HEK293 (cell line): ENCODE data around the gene CD2AP.

Experiments used
- KLF1 ChIP-seq: fragments of 450-650 bp; formaldehyde crosslinking; IDR thresholded peaks from 2 replicates; pipeline ENCODE4 v1.5.1; 2016; ENCODE audit warnings: missing biosample characterization, missing genetic modification characterization
- KLF8 ChIP-seq: fragments of 450-650 bp; formaldehyde crosslinking; IDR thresholded peaks from 2 replicates; pipeline ENCODE4 v1.5.1; 2016; ENCODE audit warnings: missing biosample characterization, missing genetic modification characterization
- SCRT1 ChIP-seq: fragments of 450-650 bp; formaldehyde crosslinking; IDR thresholded peaks from 2 replicates; pipeline ENCODE4 v1.5.1; 2016; ENCODE audit warnings: missing biosample characterization, missing genetic modification characterization, borderline replicate concordance
- SCRT2 ChIP-seq: fragments of 450-650 bp; formaldehyde crosslinking; IDR thresholded peaks from 2 replicates; pipeline ENCODE4 v1.5.1; 2016; ENCODE audit warnings: missing biosample characterization, missing genetic modification characterization
- SP2 ChIP-seq: fragments of 450-650 bp; formaldehyde crosslinking; IDR thresholded peaks from 2 replicates; pipeline ENCODE4 v1.5.1; 2016; ENCODE audit warnings: missing biosample characterization, missing genetic modification characterization
- YY1 ChIP-seq: fragments of 450-650 bp; formaldehyde crosslinking; IDR thresholded peaks from 2 replicates; pipeline ENCODE4 v1.5.1; 2018; ENCODE audit warnings: missing biosample characterization, missing genetic modification characterization
- YY2 ChIP-seq: fragments of 450-650 bp; formaldehyde crosslinking; IDR thresholded peaks from 2 replicates; pipeline ENCODE4 v1.5.1; 2016; ENCODE audit warnings: missing biosample characterization, missing genetic modification characterization
- ZBTB20 ChIP-seq: fragments of 450-650 bp; formaldehyde crosslinking; IDR thresholded peaks from 2 replicates; pipeline ENCODE4 v1.5.1; 2016; ENCODE audit warnings: missing biosample characterization, missing genetic modification characterization
- ZBTB21 ChIP-seq: fragments of 450-650 bp; formaldehyde crosslinking; IDR thresholded peaks from 2 replicates; pipeline ENCODE4 v1.5.1; 2017; ENCODE audit warnings: missing biosample characterization, missing genetic modification characterization
- ZBTB7A ChIP-seq: fragments of 450-650 bp; formaldehyde crosslinking; IDR thresholded peaks from 2 replicates; pipeline ENCODE4 v1.5.1; 2016; ENCODE audit warnings: low read depth, missing biosample characterization, missing genetic modification characterization
- ZFHX2 ChIP-seq: fragments of 450-650 bp; formaldehyde crosslinking; conservative IDR thresholded peaks from 2 replicates; pipeline ENCODE4 v1.5.1; 2016; ENCODE audit warnings: missing biosample characterization, missing genetic modification characterization
- ZFP41 ChIP-seq: fragments of 450-650 bp; formaldehyde crosslinking; IDR thresholded peaks from 2 replicates; pipeline ENCODE4 v1.5.1; 2016; ENCODE audit warnings: missing biosample characterization, missing genetic modification characterization, borderline replicate concordance
- ZNF140 ChIP-seq: fragments of 450-650 bp; formaldehyde crosslinking; IDR thresholded peaks from 2 replicates; pipeline ENCODE4 v1.5.1; 2016; ENCODE audit warnings: missing biosample characterization, missing genetic modification characterization
- ZNF174 ChIP-seq: fragments of 450-650 bp; formaldehyde crosslinking; IDR thresholded peaks from 2 replicates; pipeline ENCODE4 v1.5.0; 2017; ENCODE audit warnings: missing biosample characterization, mild to moderate bottlenecking, missing genetic modification characterization
- ZNF311 ChIP-seq: fragments of 450-650 bp; formaldehyde crosslinking; IDR thresholded peaks from 2 replicates; pipeline ENCODE4 v1.5.1; 2017; ENCODE audit warnings: missing biosample characterization, missing genetic modification characterization, borderline replicate concordance
- ZNF354C ChIP-seq: fragments of 450-650 bp; formaldehyde crosslinking; IDR thresholded peaks from 2 replicates; pipeline ENCODE4 v1.5.1; 2016; ENCODE audit warnings: missing biosample characterization, missing genetic modification characterization, low read depth, borderline replicate concordance
- ZNF416 ChIP-seq: fragments of 450-650 bp; formaldehyde crosslinking; IDR thresholded peaks from 2 replicates; pipeline ENCODE4 v1.5.1; 2016; ENCODE audit warnings: missing biosample characterization, missing genetic modification characterization
- ZNF423 ChIP-seq: fragments of 450-650 bp; formaldehyde crosslinking; IDR thresholded peaks from 2 replicates; pipeline ENCODE4 v1.5.1; 2016; ENCODE audit warnings: missing biosample characterization, missing genetic modification characterization
- ZNF433 ChIP-seq: fragments of 450-650 bp; formaldehyde crosslinking; IDR thresholded peaks from 2 replicates; pipeline ENCODE4 v1.5.1; 2016; ENCODE audit warnings: missing biosample characterization, missing genetic modification characterization, low read depth
- ZNF514 ChIP-seq: fragments of 450-650 bp; formaldehyde crosslinking; IDR thresholded peaks from 2 replicates; pipeline ENCODE4 v1.5.1; 2016; ENCODE audit warnings: missing biosample characterization, missing genetic modification characterization
- ZNF585B ChIP-seq: fragments of 450-650 bp; formaldehyde crosslinking; IDR thresholded peaks from 2 replicates; pipeline ENCODE4 v1.5.1; 2016; ENCODE audit warnings: missing biosample characterization, missing genetic modification characterization
- ZNF610 ChIP-seq: fragments of 450-650 bp; formaldehyde crosslinking; IDR thresholded peaks from 2 replicates; pipeline ENCODE4 v1.5.1; 2016; ENCODE audit warnings: missing biosample characterization, missing genetic modification characterization, borderline replicate concordance
- ZNF624 ChIP-seq: fragments of 450-650 bp; formaldehyde crosslinking; IDR thresholded peaks from 2 replicates; pipeline ENCODE4 v1.5.1; 2017; ENCODE audit warnings: missing biosample characterization, missing genetic modification characterization
- ZNF654 ChIP-seq: fragments of 450-650 bp; formaldehyde crosslinking; IDR thresholded peaks from 2 replicates; pipeline ENCODE4 v1.5.1; 2016; ENCODE audit warnings: low read depth, missing biosample characterization, missing genetic modification characterization
- ZNF701 ChIP-seq: fragments of 450-650 bp; formaldehyde crosslinking; IDR thresholded peaks from 2 replicates; pipeline ENCODE4 v1.5.1; 2016; ENCODE audit warnings: missing biosample characterization, missing genetic modification characterization
- ZNF792 ChIP-seq: fragments of 450-650 bp; formaldehyde crosslinking; IDR thresholded peaks from 2 replicates; pipeline ENCODE4 v1.5.1; 2016; ENCODE audit warnings: missing biosample characterization, missing genetic modification characterization
- TF ChIP-seq, protein P1 (sequence below): fragments of 450-650 bp; formaldehyde crosslinking; IDR thresholded peaks from 2 replicates; pipeline ENCODE4 v1.5.1; 2016; ENCODE audit warnings: missing biosample characterization, missing genetic modification characterization
- TF ChIP-seq, protein P2 (sequence below): fragments of 450-650 bp; formaldehyde crosslinking; IDR thresholded peaks from 2 replicates; pipeline ENCODE4 v1.5.1; 2016; ENCODE audit warnings: missing biosample characterization, missing genetic modification characterization, borderline replicate concordance
- TF ChIP-seq, protein P3 (sequence below): fragments of 450-650 bp; formaldehyde crosslinking; IDR thresholded peaks from 2 replicates; pipeline ENCODE4 v1.5.1; 2017; ENCODE audit warnings: missing biosample characterization, missing genetic modification characterization
- TF ChIP-seq, protein P4 (sequence below): fragments of 450-650 bp; formaldehyde crosslinking; IDR thresholded peaks from 2 replicates; pipeline ENCODE4 v1.5.1; 2016; ENCODE audit warnings: missing biosample characterization, missing genetic modification characterization
- TF ChIP-seq, protein P5 (sequence below): fragments of 450-650 bp; formaldehyde crosslinking; IDR thresholded peaks from 2 replicates; pipeline ENCODE4 v1.5.1; 2016; ENCODE audit warnings: missing biosample characterization, missing genetic modification characterization
- TF ChIP-seq, protein P6 (sequence below): fragments of 450-650 bp; formaldehyde crosslinking; IDR thresholded peaks from 2 replicates; pipeline ENCODE4 v1.5.1; 2016; ENCODE audit warnings: missing biosample characterization, missing genetic modification characterization, low read depth

The CD2AP gene

DNA sequence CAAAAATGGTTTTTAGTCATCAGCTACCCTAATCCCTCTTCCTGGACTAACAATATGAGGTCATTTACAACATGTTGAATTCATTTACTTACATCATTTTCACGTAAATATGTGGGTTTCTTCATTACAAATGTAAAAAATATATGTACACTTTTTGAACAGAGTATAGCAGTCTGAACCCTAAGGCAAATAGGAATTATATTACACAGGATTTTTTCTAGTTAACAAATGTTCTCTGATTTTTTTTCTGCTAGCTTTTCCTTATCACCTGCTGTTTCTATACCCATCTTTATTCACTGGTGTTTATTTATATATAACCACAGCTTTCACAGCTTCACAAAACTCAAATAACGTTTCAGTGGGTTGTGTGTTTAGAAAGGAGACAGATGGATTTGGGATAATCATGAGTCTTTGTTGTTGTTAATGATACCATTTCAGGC lies 21.0 kb upstream of the CD2AP start (continued):
- TF ChIP-seq, protein P1, sequence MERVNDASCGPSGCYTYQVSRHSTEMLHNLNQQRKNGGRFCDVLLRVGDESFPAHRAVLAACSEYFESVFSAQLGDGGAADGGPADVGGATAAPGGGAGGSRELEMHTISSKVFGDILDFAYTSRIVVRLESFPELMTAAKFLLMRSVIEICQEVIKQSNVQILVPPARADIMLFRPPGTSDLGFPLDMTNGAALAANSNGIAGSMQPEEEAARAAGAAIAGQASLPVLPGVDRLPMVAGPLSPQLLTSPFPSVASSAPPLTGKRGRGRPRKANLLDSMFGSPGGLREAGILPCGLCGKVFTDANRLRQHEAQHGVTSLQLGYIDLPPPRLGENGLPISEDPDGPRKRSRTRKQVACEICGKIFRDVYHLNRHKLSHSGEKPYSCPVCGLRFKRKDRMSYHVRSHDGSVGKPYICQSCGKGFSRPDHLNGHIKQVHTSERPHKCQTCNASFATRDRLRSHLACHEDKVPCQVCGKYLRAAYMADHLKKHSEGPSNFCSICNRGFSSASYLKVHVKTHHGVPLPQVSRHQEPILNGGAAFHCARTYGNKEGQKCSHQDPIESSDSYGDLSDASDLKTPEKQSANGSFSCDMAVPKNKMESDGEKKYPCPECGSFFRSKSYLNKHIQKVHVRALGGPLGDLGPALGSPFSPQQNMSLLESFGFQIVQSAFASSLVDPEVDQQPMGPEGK (tag by site-specific recombination), result no peak
- TF ChIP-seq ZFP41 (no peak), ZNF610 (tag by site-specific recombination) (no peak), ZNF423 (no peak), ZFHX2 (tag by site-specific recombination) (no peak), ZNF585B (tag by site-specific recombination) (no peak), KLF8 (tag by site-specific recombination) (peak; percentile 64), YY2 (tag by site-specific recombination) (no peak), ZNF433 (tag by site-specific recombination) (no peak), KLF1 (no peak), ZBTB21 (tag by site-specific recombination) (peak; percentile 77), ZNF354C (tag by site-specific recombination) (no peak), ZNF174 (tag by site-specific recombination) (no peak), SCRT2 (tag by site-specific recombination) (peak; percentile 97), ZBTB20 (tag by site-specific recombination) (peak; percentile 71; the same call in 1 of the 2 replicates), ZBTB7A (tag by site-specific recombination) (no peak), ZNF654 (tag by site-specific recombination) (peak; percentile 18; the same call in 1 of the 2 replicates), ZNF701 (tag by site-specific recombination) (no peak), SP2 (no peak), YY1 (tag by site-specific recombination) (no peak), ZNF416 (tag by site-specific recombination) (no peak), ZNF311 (tag by site-specific recombination) (no peak), SCRT1 (peak; percentile 86), ZNF514 (no peak), ZNF140 (tag by site-specific recombination) (no peak), ZNF792 (tag by site-specific recombination) (no peak), ZNF624 (tag by site-specific recombination) (no peak)
- TF ChIP-seq, protein P2, sequence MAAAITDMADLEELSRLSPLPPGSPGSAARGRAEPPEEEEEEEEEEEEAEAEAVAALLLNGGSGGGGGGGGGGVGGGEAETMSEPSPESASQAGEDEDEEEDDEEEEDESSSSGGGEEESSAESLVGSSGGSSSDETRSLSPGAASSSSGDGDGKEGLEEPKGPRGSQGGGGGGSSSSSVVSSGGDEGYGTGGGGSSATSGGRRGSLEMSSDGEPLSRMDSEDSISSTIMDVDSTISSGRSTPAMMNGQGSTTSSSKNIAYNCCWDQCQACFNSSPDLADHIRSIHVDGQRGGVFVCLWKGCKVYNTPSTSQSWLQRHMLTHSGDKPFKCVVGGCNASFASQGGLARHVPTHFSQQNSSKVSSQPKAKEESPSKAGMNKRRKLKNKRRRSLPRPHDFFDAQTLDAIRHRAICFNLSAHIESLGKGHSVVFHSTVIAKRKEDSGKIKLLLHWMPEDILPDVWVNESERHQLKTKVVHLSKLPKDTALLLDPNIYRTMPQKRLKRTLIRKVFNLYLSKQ, result peak; percentile 67; the same call in 1 of the 2 replicates
- TF ChIP-seq, protein P3, sequence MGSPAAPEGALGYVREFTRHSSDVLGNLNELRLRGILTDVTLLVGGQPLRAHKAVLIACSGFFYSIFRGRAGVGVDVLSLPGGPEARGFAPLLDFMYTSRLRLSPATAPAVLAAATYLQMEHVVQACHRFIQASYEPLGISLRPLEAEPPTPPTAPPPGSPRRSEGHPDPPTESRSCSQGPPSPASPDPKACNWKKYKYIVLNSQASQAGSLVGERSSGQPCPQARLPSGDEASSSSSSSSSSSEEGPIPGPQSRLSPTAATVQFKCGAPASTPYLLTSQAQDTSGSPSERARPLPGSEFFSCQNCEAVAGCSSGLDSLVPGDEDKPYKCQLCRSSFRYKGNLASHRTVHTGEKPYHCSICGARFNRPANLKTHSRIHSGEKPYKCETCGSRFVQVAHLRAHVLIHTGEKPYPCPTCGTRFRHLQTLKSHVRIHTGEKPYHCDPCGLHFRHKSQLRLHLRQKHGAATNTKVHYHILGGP, result no peak
- TF ChIP-seq, protein P4, sequence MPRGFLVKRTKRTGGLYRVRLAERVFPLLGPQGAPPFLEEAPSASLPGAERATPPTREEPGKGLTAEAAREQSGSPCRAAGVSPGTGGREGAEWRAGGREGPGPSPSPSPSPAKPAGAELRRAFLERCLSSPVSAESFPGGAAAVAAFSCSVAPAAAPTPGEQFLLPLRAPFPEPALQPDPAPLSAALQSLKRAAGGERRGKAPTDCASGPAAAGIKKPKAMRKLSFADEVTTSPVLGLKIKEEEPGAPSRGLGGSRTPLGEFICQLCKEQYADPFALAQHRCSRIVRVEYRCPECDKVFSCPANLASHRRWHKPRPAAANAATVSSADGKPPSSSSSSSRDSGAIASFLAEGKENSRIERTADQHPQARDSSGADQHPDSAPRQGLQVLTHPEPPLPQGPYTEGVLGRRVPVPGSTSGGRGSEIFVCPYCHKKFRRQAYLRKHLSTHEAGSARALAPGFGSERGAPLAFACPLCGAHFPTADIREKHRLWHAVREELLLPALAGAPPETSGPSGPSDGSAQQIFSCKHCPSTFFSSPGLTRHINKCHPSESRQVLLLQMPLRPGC (tag by site-specific recombination), result no peak; the same call in 1 of the 2 replicates
- TF ChIP-seq, protein P5, sequence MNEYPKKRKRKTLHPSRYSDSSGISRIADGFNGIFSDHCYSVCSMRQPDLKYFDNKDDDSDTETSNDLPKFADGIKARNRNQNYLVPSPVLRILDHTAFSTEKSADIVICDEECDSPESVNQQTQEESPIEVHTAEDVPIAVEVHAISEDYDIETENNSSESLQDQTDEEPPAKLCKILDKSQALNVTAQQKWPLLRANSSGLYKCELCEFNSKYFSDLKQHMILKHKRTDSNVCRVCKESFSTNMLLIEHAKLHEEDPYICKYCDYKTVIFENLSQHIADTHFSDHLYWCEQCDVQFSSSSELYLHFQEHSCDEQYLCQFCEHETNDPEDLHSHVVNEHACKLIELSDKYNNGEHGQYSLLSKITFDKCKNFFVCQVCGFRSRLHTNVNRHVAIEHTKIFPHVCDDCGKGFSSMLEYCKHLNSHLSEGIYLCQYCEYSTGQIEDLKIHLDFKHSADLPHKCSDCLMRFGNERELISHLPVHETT, result peak; percentile 84; the same call in 1 of the 2 replicates
- TF ChIP-seq, protein P6, sequence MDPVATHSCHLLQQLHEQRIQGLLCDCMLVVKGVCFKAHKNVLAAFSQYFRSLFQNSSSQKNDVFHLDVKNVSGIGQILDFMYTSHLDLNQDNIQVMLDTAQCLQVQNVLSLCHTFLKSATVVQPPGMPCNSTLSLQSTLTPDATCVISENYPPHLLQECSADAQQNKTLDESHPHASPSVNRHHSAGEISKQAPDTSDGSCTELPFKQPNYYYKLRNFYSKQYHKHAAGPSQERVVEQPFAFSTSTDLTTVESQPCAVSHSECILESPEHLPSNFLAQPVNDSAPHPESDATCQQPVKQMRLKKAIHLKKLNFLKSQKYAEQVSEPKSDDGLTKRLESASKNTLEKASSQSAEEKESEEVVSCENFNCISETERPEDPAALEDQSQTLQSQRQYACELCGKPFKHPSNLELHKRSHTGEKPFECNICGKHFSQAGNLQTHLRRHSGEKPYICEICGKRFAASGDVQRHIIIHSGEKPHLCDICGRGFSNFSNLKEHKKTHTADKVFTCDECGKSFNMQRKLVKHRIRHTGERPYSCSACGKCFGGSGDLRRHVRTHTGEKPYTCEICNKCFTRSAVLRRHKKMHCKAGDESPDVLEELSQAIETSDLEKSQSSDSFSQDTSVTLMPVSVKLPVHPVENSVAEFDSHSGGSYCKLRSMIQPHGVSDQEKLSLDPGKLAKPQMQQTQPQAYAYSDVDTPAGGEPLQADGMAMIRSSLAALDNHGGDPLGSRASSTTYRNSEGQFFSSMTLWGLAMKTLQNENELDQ (tag by site-specific recombination), result no peak
